ENCODE measurements around the gene DGKA. TPM values are rescaled to one million over a fixed set of nuclear protein-coding genes. Genes with fewer than 3 reads are reported as not detected.

The DGKA gene
- total RNA-seq, 2 experiments from 2014 or later = 144 to 170 TPM

DNA sequence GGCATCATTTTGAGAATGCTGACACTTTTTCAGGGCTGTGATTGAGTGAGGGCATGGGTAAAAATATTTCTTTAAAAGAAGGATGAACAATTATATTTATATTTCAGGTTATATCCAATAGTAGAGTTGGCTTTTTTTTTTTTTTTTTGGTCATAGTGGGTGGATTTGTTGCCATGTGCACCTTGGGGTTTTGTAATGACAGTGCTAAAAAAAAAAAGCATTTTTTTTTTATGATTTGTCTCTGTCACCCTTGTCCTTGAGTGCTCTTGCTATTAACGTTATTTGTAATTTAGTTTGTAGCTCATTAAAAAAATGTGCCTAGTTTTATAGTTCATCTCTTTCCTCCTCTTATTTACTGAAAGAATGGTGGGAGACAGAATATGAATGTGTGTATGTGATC is 41.5 kb downstream of the DGKA start:
- no TSS peak for BruUV-seq (replicated peaks)
- TF ChIP-seq EZH2phosphoT487 (IDR thresholded peaks at IDR 0.05; ENCODE audit: borderline replicate concordance, low read depth, low read length) = no peak
- TF ChIP-seq, protein P1, sequence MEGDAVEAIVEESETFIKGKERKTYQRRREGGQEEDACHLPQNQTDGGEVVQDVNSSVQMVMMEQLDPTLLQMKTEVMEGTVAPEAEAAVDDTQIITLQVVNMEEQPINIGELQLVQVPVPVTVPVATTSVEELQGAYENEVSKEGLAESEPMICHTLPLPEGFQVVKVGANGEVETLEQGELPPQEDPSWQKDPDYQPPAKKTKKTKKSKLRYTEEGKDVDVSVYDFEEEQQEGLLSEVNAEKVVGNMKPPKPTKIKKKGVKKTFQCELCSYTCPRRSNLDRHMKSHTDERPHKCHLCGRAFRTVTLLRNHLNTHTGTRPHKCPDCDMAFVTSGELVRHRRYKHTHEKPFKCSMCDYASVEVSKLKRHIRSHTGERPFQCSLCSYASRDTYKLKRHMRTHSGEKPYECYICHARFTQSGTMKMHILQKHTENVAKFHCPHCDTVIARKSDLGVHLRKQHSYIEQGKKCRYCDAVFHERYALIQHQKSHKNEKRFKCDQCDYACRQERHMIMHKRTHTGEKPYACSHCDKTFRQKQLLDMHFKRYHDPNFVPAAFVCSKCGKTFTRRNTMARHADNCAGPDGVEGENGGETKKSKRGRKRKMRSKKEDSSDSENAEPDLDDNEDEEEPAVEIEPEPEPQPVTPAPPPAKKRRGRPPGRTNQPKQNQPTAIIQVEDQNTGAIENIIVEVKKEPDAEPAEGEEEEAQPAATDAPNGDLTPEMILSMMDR (conservative IDR thresholded peaks at IDR 0.05; ENCODE audit: low read length) = no peak
- Histone ChIP-seq H3K9me2 (ENCODE audit: insufficient read depth, low read length) (no peaks in the 10 kb centered on the region), H3K27ac (ENCODE audit: low read depth, low read length, poor library complexity, severe bottlenecking) (peak overlapping the region; percentile 57), H4K20me1 (ENCODE audit: insufficient read depth, low read length) (0 out of 2 replicates have a peak, but pooled peaks cover 6% of the 10 kb centered on the region), H3K4me2 (ENCODE audit: low read length) (peak overlapping the region; percentile 78), H3K79me2 (ENCODE audit: insufficient read depth, low read depth, low read length) (peaks cover 28% of the 10 kb centered on the region; the same call in 1 of the 2 replicates), H3K4me1 (ENCODE audit: insufficient read depth, low read length, poor library complexity, severe bottlenecking) (peaks cover 38% of the 10 kb centered on the region), H3K4me3 (ENCODE audit: low read depth, low read length, poor library complexity, severe bottlenecking) (peak overlapping the region; percentile 81), H2AFZ (ENCODE audit: low read length) (no peak overlapping the region), H3K9me3 (ENCODE audit: low read length) (no peaks in the 10 kb centered on the region), H3K36me3 (ENCODE audit: insufficient read depth, low read length) (peaks cover 45% of the 10 kb centered on the region)
- DNase-seq (ENCODE audit: low spot score) = no peak
- POLR2A ChIA-PET = interaction anchor here (0.5 to 1.7 kb wide), 3 partner anchors 52 to 155 kb away, joined by 4 to 7 read pairs (median 4); partner anchors contain the start of genes ORMDL2 and SARNP
- intact Hi-C loops (cut with micrococcal nuclease; ENCODE audit: unreplicated experiment) = loop anchor here (2.0 kb wide), 2 partner anchors 68 to 154 kb away; partner anchors contain the start of genes ORMDL2 and RPS26
- CTCF ChIA-PET (ENCODE audit: unreplicated experiment) = no interaction called here

DNA sequence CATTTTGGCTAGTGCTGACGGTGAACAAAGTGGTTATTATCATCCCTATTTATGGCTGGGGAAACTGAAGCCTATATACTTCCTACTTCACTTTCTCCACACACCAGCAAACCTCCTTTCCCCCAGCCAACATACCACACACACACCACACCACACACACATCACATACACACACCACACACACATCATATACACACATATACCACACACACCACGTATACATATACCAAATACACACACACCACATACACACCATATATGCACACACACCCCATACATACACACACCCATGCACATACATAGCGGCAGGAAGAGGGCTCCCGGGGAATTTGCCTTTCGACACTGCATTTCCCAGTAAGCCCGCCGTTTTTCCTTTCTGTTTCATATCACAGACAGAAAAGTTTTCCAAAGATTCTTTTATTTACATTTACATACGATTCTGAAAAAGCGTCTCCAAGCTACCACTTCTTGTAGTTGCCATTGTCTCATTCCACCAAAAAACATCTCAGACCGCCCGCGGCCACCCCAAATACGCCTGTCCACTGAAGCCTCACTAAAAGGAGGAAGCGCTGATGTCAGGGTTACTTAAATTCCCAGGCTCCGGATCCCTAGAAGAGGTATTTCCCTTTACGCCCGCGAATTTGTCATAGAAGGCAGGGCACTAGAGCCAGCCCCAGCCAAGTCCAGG is 42.1 kb downstream of the DGKA start:
- TSS peak; percentile 96 for BruUV-seq (replicated peaks)
- TF ChIP-seq, protein P1 (conservative IDR thresholded peaks at IDR 0.05; ENCODE audit: low read length) = no peak
- TF ChIP-seq EZH2phosphoT487 (IDR thresholded peaks at IDR 0.05; ENCODE audit: borderline replicate concordance, low read depth, low read length) = no peak
- Histone ChIP-seq H3K9me2 (ENCODE audit: insufficient read depth, low read length) (no peaks in the 10 kb centered on the region), H4K20me1 (ENCODE audit: insufficient read depth, low read length) (0 out of 2 replicates have a peak, but pooled peaks cover 5% of the 10 kb centered on the region), H3K27ac (ENCODE audit: low read depth, low read length, poor library complexity, severe bottlenecking) (peak overlapping the region; percentile 57), H2AFZ (ENCODE audit: low read length) (peak overlapping the region; percentile 70), H3K9me3 (ENCODE audit: low read length) (no peaks in the 10 kb centered on the region), H3K36me3 (ENCODE audit: insufficient read depth, low read length) (peaks cover 43% of the 10 kb centered on the region), H3K4me3 (ENCODE audit: low read depth, low read length, poor library complexity, severe bottlenecking) (peak overlapping the region; percentile 81), H3K79me2 (ENCODE audit: insufficient read depth, low read depth, low read length) (peaks cover 22% of the 10 kb centered on the region; the same call in 1 of the 2 replicates), H3K4me1 (ENCODE audit: insufficient read depth, low read length, poor library complexity, severe bottlenecking) (peaks cover 32% of the 10 kb centered on the region), H3K4me2 (ENCODE audit: low read length) (peak overlapping the region; percentile 78)
- peak; percentile 33 for DNase-seq (ENCODE audit: low spot score)
- POLR2A ChIA-PET = interaction anchor here (0.5 to 2.5 kb wide), 19 partner anchors 11 to 1256 kb away, joined by 3 to 32 read pairs (median 4); partner anchors contain the start of genes ORMDL2, SARNP and SHMT2
- CTCF ChIA-PET (ENCODE audit: unreplicated experiment) = interaction anchor here (0.8 to 0.9 kb wide), 2 partner anchors 12 to 229 kb away, joined by 4 read pairs; no protein-coding TSS in a partner anchor
- intact Hi-C loops (cut with micrococcal nuclease; ENCODE audit: unreplicated experiment) = loop anchor here (1.0 to 2.0 kb wide), 3 partner anchors 44 to 154 kb away; partner anchors contain the start of genes ORMDL2 and RPS26
